Measurements from ENCODE around the gene EVX2.

Gene EVX2

DNA sequence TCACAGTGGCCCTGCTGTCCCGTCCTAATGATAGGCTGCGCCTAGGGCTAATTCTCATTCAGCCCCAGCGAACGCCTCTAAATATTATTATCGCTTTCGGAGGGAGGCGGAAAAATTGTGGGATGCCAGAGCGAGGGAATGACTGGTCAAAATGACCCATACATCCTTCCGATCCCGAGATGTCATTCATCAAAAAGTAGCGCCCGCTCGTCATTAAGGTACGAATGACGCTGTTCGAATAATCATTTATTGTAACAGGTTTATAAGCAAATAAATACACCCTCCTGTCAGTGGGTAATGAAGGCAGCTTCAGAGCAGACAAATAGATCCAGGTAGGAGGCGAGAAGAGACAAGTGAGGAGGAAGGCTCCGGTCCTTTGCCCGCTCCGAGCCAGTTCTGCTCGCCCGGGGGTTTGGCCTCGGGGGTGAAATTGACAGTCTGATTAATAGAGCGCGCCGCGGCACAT lies at the start of gene EVX2:
Gene EVX2, minus strand, starts transcription at position 167 of the 466 bp plus-strand sequence. CDS start 186 bp downstream, outside the sequence.
- DNase-seq (ENCODE audit: low spot score), result no peak

DNA sequence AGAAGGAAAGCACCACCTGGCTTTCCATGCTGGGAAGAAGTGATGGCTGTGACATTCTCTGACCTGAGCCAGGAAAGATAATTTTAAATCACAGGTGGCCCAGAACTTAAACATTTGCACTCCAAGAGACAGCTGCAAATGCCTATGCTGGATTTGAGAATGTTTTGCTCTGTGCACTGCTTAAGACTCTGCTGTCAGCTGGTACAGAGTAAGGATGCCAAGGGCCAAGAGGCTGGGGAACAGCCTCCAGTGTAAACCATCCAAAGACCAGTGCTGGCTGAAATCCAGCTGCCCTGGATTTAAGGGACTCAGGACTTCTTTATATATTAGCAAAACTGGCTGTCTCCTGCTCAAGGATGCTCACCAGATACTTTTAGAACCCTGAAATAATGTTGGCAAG lies 49.6 kb upstream of the EVX2 start:
- no peak for DNase-seq (ENCODE audit: low spot score)

DNA sequence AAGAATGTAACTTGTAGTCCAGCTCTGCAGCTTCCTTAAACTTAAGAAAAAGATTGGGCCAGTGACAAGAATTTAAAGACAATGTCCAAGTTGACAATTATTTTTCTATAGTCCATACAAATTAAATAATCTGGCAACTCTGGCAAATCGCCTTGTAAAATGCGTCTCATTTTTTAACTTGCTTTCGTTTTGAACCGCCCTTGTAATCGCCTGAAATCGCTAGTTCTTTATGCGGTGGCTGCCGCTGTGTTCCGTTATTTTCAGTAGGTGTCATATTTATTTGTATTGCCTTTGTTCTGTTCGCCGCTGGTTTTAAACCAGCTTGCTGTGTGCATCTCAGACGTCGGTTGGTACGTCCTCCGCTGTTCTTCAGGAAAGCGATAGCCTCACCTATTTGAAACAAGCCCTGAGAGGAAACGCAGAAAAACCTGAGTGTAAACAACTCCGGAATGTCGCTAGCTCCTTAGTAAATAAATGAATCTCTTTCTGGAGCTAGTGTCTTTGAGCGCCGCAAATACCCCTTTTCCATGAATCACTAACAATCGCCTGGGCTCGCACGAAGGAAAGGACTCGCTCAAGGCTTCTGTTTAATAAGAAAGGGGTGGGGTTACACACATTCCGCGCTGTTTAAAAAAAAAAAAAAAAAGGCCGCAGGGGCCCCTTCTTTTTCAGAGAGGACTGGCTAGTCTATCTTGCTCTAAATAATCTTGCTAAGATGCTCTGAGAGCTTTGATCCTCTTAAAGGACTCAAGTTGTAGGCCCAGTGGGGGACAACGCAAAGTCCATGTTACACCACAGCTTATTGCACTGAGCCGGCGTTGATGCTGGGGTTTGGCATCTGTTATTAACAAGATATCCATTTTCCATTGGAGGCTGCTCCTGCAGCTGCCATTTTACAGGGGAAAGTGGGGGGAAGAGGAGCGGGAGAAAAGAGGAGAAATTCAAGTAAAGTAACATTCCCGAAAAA lies 48.7 kb upstream of the EVX2 start:
- DNase-seq (ENCODE audit: low spot score), result peak; percentile 49

DNA sequence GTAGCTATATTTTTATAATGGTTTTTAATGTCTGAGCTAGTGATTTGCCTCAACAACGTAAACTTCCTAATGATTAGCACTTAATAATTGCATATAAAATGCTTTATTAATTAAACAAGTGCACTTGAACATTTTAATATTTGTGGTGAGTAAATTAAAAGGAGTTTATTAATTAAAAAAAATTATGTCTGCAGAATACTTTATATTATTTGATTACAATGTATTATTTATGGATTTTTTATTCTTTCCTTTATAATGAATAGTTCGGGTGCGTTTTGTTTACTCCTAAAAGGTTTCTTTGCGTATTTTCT lies 48.0 kb upstream of the EVX2 start:
- no peak for DNase-seq (ENCODE audit: low spot score)

DNA sequence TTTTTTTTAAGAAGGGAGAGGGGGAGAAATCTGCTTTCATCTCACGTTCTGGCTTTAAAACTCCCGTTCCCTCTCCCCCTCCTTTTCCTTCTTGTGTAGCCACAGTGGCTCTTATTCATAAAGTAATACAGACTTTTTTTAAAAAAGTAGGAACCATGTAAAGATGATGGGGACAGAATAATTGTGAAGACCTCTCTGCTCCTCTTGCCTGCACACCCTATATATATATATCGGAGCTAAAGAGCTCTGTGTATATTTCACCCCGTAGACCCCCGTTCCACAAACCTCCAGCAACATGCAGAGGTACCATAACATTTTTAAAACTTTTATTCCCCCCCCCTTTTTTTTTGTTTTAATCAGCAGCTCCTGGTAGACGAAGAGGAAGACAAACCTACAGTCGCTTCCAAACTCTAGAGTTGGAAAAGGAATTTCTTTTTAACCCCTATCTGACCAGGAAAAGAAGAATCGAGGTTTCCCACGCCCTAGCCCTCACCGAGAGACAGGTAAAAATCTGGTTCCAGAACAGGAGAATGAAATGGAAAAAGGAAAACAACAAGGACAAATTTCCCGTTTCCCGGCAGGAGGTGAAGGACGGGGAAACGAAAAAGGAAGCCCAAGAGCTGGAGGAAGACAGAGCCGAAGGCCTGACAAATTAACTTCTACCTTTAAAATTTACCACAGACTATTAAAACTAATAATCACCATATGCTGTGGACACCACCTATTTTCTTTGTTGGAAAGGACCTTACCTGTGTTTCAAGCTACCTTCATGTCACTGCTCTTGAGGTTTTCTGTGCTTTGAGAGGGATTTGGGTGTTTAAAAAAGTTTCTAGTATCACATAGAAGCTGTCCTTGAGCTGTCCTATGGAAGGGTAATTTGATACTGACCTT lies 47.4 kb upstream of the EVX2 start:
- no peak for DNase-seq (ENCODE audit: low spot score)

DNA sequence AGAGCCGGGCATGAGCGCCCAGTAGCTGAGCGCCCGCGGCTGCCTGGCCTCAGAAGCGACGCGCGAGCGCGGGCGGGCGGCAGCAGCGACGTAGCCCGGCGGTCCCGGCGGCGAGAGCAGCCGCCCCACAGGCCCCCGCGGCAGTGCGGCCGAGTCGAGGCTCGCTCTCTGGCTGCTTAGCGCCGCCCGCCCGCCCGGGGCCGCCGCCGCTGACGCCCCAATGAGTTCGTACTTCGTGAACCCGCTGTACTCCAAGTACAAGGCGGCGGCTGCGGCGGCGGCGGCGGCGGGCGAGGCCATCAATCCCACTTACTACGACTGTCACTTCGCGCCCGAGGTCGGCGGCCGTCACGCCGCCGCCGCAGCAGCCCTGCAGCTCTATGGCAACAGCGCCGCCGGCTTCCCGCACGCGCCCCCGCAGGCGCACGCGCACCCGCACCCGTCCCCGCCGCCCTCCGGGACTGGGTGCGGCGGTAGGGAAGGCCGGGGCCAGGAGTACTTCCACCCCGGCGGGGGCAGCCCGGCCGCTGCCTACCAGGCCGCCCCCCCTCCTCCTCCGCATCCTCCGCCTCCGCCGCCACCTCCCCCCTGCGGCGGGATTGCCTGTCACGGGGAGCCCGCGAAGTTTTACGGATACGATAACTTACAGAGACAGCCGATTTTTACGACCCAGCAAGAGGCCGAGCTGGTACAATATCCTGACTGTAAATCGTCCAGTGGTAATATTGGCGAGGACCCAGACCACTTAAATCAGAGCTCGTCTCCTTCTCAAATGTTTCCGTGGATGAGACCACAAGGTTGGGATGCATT lies 46.6 kb upstream of the EVX2 start:
- peak; percentile 71 for DNase-seq (ENCODE audit: low spot score)

DNA sequence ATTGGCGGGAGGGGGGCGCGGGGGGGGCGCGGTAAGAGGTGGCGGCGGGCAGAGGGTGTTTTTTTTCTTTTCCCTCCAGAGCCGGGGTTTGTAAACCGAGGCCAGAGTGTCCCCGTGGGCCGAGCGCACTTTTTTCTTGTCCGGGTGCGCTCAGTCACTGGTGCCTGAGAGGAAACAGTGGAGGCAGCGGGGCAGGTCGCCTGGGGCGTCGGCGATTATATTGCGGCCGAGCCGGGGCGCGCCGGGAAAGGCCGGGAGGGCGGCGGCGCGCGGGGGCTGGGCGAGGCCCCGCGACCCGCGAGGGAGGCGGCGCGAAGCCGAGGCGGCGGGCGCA lies 46.0 kb upstream of the EVX2 start:
- DNase-seq (ENCODE audit: low spot score), result peak; percentile 67

DNA sequence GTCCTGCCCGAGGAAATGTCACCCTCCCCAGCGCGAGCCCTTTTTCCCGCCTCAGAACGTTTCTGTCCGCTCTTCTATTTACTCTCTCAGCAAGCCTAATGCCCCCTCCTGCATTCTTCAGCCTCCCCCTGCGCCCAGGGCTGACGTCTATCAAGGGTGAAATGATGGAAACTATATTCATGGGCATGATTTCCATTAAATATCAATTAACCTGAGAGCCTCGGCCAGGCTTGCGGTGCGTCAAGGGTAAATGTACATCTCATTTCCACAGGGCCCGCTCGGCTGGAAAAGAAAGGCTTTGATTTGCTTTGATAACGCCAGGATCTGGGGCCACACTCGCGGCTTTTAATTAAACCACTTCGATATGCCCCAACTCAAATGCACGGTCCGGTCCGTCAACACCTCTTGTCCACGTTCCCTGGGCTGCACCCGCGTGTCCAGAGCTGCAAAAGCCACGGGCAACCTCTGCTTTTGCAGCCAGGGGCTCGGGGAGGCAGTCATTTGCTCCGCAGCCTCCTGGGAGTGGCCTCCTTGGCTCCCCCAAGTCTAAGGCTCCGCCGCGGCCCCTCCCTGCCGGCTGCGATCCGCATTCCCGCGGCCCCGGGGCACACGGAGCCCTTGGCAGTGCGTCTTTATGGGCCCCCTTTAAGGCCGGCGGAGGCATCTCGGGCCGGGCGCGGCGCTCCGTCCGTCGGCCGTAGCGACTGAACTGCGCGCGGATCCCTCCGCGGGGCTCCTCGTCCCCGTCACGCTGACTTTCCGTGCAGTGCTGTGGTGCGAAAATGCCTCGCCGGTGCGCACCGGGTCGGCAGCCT lies 45.4 kb upstream of the EVX2 start, which contains the start of gene HOXD8:
Gene HOXD8, plus strand, starts transcription at position 724 of the 815 bp plus-strand sequence. CDS start 662 bp downstream, outside the sequence.
- peak; percentile 86 for DNase-seq (ENCODE audit: low spot score)

DNA sequence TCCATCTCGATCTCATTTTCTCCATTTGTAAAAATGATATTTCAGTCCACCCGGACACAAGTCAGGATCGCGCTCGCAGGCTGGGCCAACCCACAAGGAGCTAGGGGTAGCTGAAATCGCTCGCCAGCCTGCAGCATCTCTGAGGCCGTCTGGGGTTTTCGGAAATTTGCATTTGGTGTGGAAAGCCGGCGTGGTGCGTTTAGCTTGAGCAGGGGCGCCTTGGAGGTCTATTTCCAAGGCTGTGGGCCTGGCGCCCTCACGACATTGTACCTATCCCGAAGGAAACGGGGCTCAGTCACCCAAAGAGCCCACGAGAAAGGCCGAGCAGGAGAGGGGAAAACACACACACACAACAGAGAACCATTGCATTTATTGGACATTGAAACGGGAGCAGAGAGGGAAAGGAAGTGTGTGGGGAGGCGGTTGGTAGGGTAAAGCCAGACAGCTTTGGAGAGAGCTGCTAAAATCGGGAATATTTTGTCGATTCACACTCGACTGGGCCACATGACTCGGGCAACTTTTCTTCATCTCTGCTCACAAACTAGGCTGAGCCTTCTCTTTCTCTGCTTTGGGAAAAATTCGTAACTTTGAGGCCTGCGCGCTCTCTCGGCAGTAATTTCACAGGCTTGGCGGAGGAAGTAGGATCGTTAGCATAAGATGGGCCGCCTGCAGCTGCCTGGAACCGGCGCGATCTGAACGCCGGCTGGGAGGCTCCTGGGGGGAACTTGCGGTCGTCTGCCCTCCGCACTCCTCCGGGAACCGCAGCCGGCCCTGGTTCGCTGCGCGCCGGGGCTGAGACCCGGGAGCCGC lies 44.6 kb upstream of the EVX2 start:
- no peak for DNase-seq (ENCODE audit: low spot score)

DNA sequence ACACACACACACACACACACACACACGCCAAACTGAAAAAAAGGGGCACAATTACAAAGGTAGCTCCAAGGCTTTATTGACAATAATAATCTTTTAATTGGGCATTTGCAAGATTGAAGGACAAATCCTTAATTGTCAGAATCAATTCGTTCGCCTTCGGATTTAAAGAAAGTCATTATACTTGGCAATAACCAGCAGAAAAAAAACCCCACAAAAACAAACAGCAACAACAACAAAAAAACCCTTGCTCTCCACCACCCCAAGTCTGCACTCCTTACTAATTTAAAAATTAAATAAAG lies 44.0 kb upstream of the EVX2 start:
- no peak for DNase-seq (ENCODE audit: low spot score)

DNA sequence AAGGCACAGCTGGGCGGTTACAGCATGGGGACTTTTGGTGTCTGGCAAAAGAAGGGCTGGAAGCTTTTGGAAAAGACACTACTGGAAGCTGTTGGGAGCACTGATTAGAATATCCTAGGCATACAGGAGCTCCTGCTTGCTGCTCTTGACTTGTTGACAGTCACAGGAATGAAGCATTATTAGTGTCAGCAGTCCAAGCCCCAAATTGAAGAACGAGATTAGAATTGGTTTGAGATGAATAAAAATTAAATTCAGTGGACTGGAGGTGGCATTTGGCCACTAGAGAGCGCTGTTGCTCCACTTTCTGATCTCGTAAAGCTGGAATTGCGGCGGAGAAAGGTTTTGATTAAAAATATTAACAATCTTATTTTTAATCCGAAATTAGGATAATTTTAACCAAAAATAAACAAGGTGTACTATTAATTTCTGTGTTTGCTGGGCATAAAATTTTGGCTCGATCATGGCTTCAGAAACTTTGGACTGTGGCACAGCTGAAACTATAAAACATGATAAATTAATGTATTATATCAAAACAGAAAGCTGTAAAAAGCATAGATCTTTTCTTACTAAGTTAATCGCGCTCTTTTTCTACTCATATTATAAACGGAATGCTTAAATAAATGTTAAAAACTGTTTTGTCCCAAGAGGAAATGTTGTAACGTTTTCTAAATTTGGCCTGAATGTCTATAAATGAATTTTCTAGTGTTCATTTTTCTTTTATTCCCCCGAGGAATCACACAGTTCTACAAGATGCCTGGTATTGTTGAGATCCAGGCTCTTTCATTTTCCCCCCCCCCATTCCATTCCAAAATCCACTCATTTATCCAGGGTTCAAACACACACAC lies 43.4 kb upstream of the EVX2 start:
- DNase-seq (ENCODE audit: low spot score), result no peak

DNA sequence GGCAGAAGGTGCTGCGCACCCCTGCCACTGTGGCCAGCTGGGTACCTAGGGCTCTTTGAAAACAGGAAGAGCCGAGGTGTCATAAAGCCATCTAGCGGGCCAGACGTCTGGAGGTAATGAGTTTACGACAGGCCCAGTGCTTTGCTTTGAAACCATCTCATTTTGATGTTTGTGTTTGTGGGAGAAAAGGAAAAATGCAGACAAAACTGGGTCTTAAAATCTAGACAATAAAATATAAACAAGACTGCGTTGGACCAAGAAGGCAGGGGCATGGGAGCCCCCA lies 42.0 kb upstream of the EVX2 start:
- DNase-seq (ENCODE audit: low spot score), result no peak

DNA sequence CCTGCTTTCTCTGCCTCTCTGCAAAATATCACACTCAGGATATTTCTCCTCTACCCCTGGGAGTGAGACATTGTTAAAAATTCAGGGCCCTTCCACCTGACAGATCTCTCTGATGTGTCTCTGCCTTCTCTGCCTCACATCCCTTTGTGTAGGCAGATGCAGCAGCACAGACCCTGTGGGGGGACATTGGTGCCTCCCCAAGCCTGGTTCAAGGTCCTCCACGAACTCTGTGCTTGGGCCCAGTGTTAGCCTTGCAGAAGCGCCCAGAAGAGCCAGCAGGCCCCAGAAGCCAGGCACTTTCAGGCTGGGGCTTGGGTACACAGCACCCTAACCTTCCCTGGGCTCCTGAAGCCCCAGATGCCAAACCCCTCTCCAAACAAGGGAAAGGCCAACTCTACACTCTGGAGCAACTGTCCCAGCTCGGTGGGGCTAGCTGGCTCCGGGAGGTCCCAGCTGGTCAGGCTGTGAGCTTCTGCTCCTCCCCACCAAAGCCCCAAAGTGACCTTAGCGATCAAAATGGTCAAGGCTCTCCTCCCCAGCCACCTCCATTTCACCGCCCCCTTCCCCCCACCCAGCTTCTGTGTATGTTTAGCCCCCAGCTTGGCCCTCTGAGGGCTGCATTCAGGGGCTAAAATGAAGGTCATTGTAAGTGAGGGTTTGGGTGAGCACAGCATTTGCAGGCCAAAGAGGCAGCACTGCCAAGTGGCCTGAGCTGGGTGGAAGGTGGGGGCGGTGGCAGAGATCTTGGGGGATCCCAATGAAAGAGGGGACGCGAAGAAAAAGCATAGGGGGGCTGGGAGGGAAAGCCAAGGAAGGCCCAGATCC lies 41.4 kb upstream of the EVX2 start:
- no peak for DNase-seq (ENCODE audit: low spot score)

DNA sequence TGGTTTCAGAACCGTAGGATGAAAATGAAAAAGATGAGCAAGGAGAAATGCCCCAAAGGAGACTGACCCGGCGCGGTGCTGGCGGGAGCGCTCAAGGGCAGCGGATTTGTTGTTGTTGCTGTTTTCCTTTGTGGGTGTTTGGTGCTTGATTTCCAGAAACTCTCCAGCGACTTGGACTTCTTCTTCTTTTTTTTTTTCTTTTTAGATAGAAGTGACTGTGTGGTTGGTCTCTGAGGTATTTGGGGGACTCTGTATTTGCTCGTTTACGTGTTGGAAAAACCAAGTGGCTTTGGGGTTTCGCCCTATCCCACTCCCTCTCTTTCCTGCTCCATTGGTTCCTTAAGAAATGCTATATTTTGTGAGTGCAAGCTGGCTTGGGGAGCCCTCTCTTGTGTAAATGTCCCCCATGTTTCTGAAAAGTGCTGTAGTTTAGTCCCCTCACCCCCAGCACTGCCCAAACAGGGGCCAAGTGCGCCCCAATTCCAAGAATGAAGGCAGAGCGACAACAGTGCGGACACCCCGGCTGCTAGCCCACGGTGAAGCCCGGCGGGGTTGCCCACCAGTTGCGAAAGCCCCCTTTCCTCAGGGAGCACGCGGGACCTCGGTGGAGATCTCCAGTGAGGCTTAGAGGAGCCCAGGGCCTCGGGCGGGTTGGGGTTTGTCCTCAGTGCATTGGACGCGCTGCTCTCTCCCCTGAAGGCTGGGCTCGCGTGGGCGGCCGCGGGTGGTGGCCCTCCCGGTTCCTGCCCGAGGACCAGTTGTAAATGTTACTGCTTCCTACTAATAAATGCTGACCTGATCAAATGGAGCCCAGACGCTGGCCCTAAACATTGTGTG lies 40.6 kb upstream of the EVX2 start:
- DNase-seq (ENCODE audit: low spot score), result no peak

DNA sequence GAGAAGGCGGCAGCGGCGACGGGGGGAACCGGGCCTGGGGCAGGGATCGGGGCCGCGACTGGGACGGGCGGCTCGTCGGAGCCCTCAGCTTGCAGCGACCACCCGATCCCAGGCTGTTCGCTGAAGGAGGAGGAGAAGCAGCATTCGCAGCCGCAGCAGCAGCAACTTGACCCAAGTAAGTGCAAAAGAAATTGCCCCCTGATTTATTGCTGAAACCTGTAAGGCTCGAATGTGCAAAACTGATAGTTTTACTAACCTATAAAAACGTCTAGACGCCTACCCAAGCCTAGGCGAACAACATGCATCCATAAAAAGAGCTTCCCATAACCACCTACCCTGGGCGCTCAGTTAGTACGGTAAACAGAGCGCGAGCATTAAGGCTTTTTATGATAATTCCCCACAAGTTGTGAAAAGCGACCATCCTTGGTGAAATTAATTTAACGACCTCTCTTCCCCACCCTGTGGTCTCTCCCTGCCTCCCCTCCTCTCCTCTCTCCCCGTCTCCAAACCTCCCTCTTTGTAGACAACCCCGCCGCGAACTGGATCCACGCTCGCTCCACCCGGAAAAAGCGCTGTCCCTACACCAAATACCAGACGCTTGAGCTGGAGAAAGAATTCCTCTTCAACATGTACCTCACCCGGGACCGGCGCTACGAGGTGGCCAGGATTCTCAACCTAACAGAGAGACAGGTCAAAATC lies 39.8 kb upstream of the EVX2 start:
- DNase-seq (ENCODE audit: low spot score), result no peak

DNA sequence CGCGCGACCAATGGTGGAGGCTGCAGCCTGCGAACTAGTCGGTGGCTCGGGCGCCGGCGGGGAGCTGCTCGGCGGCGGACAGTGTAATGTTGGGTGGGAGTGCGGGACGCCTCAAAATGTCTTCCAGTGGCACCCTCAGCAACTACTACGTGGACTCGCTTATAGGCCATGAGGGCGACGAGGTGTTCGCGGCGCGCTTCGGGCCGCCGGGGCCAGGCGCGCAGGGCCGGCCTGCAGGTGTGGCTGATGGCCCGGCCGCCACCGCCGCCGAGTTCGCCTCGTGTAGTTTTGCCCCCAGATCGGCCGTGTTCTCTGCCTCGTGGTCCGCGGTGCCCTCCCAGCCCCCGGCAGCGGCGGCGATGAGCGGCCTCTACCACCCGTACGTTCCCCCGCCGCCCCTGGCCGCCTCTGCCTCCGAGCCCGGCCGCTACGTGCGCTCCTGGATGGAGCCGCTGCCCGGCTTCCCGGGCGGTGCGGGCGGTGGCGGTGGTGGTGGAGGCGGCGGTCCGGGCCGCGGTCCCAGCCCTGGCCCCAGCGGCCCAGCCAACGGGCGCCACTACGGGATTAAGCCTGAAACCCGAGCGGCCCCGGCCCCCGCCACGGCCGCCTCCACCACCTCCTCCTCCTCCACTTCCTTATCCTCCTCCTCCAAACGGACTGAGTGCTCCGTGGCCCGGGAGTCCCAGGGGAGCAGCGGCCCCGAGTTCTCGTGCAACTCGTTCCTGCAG lies 39.1 kb upstream of the EVX2 start, which contains the start of gene HOXD9:
Gene HOXD9, plus strand, starts transcription at position 37 of the 728 bp plus-strand sequence. Its CDS starts 50 bp downstream, at position 87.
- DNase-seq (ENCODE audit: low spot score), result peak; percentile 83

Measured in AG20443 (cell line).